Effector memory CD8-positive, alpha-beta T cell (primary cell): ENCODE results near the gene HMGCS2.
A peak's percentile ranks its signal among the peaks of the same experiment; 100 is the strongest.
"Not testable (repeated sequence)": the region's sequence is repeated elsewhere in the genome, so short reads cannot be mapped to it uniquely, and the experiment has no call there.

Experiments used
- ATAC-seq: fragments of 150-1000 bp; cut with Tn5 transposase; replicated peaks from 2 replicates; pipeline ENCODE4 v1.10.0; 2021; ENCODE audit warnings: mild to moderate bottlenecking, moderate library complexity
- DNase-seq, 3 experiments: peaks; one replicate each; pipeline ENCODE4 v3.0.0; 2021
- H3K27ac Mint-ChIP-seq, 2 donors: one replicate each; pipeline ENCODE4 v1.8.0; 2022; ENCODE audit warnings: mild to moderate bottlenecking in 2 of 2, mixed read lengths in 2 of 2, moderate library complexity in 2 of 2
- H3K27me3 Mint-ChIP-seq, 2 donors: one replicate each; pipeline ENCODE4 v1.8.0; 2022; ENCODE audit warnings: mixed read lengths in 2 of 2
- H3K36me3 Mint-ChIP-seq: one replicate; pipeline ENCODE4 v1.8.0; 2022; ENCODE audit warnings: mild to moderate bottlenecking, moderate library complexity, mixed read lengths; ENCODE audit not compliant: insufficient read depth
- H3K4me1 Mint-ChIP-seq, 2 donors: one replicate each; pipeline ENCODE4 v1.8.0; 2022; ENCODE audit warnings: low read depth in 2 of 2, mixed read lengths in 2 of 2
- H3K4me3 Mint-ChIP-seq, 2 donors: one replicate each; pipeline ENCODE4 v1.8.0; 2022; ENCODE audit warnings: mild to moderate bottlenecking in 2 of 2, mixed read lengths in 2 of 2, moderate library complexity in 2 of 2
- H3K9me3 Mint-ChIP-seq, 2 donors: one replicate each; pipeline ENCODE4 v1.8.0; 2022; ENCODE audit warnings: mixed read lengths in 2 of 2

The HMGCS2 gene

DNA sequence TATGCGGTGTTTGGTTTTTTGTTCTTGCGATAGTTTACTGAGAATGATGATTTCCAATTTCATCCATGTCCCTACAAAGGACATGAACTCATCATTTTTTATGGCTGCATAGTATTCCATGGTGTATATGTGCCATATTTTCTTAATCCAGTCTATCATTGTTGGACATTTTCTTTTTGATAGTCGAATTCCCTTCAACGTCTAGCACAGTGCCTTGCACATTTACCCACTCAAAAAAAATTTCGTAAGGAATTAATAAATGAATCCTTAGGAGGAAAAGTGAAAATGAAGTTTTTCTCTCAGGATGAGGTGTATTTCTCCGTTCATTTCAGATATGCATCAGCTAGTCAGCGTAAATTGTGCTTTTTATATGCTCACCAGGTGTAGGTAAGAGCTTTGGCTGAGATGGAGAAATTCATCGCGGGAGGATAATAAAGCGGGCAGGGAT is 57.3 kb downstream of the HMGCS2 start:
- DNase-seq, ATAC-seq, H3K27ac Mint-ChIP-seq, H3K36me3 Mint-ChIP-seq, H3K9me3 Mint-ChIP-seq: not testable (repeated sequence)
- Mint-ChIP-seq H3K27me3 (peaks cover 8 to 74% of the 10 kb centered on the region in 2 donors), H3K4me1 (peaks cover 10 to 20% of the 10 kb centered on the region in 2 donors), H3K4me3 (peak overlapping the region; percentile 77 to 89)

DNA sequence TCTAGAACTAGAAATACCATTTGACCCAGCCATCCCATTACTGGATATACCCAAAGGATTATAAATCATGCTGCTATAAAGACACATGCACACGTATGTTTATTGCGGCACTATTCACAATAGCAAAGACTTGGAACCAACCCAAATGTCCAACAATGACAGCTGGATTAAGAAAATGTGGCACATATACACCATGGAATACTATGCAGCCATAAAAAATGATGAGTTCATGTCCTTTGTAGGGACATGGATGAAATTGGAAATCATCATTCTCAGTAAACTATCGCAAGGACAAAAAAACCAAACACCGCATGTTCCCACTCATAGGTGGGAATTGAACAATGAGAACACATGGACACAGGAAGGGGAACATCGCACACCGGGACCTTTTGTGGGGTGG is 62.1 kb downstream of the HMGCS2 start:
- H3K4me3 Mint-ChIP-seq, ATAC-seq, H3K27ac Mint-ChIP-seq, H3K36me3 Mint-ChIP-seq, DNase-seq, H3K4me1 Mint-ChIP-seq: not testable (repeated sequence)
- Mint-ChIP-seq H3K27me3 (peaks cover 18 to 52% of the 10 kb centered on the region in 2 donors), H3K9me3 (peaks cover 10 to 14% of the 10 kb centered on the region in 2 donors)

DNA sequence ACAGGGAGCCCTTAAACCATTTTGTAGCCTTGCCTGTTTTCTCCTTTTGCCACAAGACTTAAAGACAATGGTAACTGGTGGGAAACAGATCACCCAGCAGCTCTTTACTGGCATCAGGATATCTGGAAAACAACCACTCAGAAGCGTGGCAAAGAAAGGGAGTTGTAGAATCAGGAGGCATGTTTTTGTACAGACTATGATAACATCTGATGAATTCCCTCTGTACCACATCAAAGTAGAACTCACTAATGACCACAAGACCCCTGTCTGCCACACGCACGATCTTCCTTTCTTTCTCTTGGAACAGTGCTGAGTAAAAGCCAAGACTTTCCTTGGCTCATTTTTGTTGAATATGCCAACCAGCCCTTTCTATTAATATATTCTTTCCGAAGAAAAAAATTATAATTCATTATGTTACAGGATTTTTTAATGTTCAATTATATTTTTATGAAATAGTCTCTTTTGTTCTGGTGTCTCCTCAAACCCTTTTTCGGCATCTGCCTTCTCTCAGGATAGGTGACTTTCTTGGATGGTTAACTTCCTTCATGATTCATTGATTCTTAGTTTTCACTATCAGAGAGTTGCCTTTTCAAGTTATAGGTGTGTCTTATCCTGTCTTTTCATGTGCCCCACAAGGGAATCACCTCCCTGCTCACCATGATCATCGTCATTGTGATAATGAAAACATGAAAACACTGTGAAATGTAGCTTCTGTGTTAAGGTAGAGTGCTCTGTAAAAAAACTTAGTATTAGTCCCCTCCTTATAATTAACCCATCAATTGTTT is 64.8 kb downstream of the HMGCS2 start:
- no peaks in the 10 kb centered on the region for H3K4me1 Mint-ChIP-seq
- no peak overlapping the region for H3K4me3 Mint-ChIP-seq
- peaks cover 14 to 23% of the 10 kb centered on the region in 2 donors for H3K9me3 Mint-ChIP-seq
- H3K27me3 Mint-ChIP-seq: peaks cover 42 to 53% of the 10 kb centered on the region in 2 donors
- H3K27ac Mint-ChIP-seq: no peak overlapping the region
- no peaks in the 10 kb centered on the region for H3K36me3 Mint-ChIP-seq
- DNase-seq (no peak), ATAC-seq (no peak)

DNA sequence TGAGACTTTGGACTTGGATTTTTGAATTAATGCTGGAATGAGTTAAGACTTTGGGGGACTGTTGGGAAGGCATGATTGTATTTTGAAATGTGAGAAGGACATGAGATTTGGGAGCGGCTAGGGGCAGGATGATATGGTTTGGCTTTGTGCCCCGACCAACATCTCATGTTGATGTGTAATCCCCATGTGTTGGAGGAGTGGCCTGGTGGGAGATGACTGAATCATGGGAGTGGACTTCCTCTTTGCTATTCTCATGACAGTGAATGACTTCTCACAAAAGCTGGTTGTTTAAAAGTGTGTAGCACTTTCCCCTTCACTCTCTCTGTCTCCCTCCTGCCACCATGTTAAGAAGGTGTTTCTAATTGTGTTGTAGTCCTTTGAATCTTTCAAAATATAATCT is 66.3 kb downstream of the HMGCS2 start:
- H3K9me3 Mint-ChIP-seq: peaks cover 14 to 23% of the 10 kb centered on the region in 2 donors
- DNase-seq (no peak), ATAC-seq (no peak)
- no peaks in the 10 kb centered on the region for H3K36me3 Mint-ChIP-seq
- H3K4me1 Mint-ChIP-seq: no peaks in the 10 kb centered on the region
- H3K27ac Mint-ChIP-seq: no peak overlapping the region
- no peak overlapping the region for H3K4me3 Mint-ChIP-seq
- peaks cover 54% of the 10 kb centered on the region in 2 donors for H3K27me3 Mint-ChIP-seq

DNA sequence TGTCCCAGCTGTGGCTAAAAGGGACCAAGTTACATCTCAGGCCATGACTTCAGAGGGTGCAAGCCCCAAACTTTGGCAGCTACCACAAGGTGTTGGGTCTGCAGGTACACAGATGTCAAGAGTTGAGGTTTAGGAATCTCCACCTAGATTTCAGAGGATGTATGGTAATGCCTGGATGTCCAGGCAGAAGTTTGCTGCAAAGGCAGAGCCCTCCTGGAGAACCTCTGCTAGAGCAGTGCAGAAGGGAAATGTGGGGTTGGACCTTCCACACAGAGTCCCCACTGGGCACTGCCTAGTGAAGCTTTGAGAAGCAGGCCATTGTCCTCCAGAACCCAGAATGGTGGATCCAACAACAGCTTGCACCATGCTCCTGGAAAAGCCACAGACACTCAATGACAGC is 67.0 kb downstream of the HMGCS2 start:
- ATAC-seq (no peak), DNase-seq (no peak)
- Mint-ChIP-seq H3K36me3 (no peaks in the 10 kb centered on the region), H3K4me1 (no peaks in the 10 kb centered on the region), H3K27ac (no peak overlapping the region), H3K9me3 (peaks cover 14 to 23% of the 10 kb centered on the region in 2 donors), H3K27me3 (peaks cover 54% of the 10 kb centered on the region in 2 donors), H3K4me3 (no peak overlapping the region)

DNA sequence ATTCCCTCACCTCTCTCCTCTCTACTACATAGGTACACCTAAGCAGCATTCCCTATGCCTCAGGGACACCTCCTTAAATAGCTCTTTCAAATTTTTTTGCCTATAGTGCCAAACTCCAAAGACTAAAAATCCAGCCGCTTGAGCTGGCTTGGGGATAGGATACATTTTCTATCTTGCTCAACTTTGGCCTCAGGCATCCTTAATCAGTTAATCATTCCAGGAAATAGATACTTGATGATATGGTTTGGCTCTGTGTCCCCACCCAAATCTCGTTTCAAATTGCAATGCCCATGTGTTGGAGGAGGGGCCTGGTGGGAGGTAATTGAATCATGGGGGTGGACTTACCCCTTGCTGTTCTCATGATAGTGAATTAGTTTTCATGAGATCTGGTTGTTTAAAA is 68.4 kb downstream of the HMGCS2 start:
- Mint-ChIP-seq H3K9me3 (peaks cover 14 to 23% of the 10 kb centered on the region in 2 donors), H3K27me3 (peaks cover 60 to 63% of the 10 kb centered on the region in 2 donors), H3K4me3 (no peak overlapping the region), H3K4me1 (no peaks in the 10 kb centered on the region), H3K36me3 (no peaks in the 10 kb centered on the region), H3K27ac (no peak overlapping the region)
- ATAC-seq: no peak
- DNase-seq: no peak
